H9 (cell line): ENCODE data around the gene TMEM156. TPM values are rescaled to one million over a fixed set of nuclear protein-coding genes. Genes with fewer than 3 reads are reported as not detected.

Experiments used
- DNase-seq: peaks from one replicate; pipeline ENCODE4 v3.0.0-alpha.2; 2017
- H2AFZ ChIP-seq: one replicate; pipeline ENCODE4 v1.6.1; 2013; ENCODE audit warnings: mild to moderate bottlenecking, low read length, control low read depth, moderate library complexity
- H2AK5ac ChIP-seq: 2 replicates; pipeline ENCODE4 v1.6.1; 2013; ENCODE audit warnings: low read length, control low read depth, mixed read lengths; ENCODE audit not compliant: insufficient read length
- H2BK120ac ChIP-seq: one replicate; pipeline ENCODE4 v1.6.1; 2013; ENCODE audit warnings: low read depth, mild to moderate bottlenecking, low read length, control low read depth, inconsistent platforms; ENCODE audit not compliant: poor library complexity, severe bottlenecking
- H2BK12ac ChIP-seq: 2 replicates; pipeline ENCODE4 v1.6.1; 2013; ENCODE audit warnings: low read length, control low read depth, mixed read lengths, low read depth; ENCODE audit not compliant: insufficient read length
- H2BK15ac ChIP-seq: 2 replicates; pipeline ENCODE4 v1.6.1; 2013; ENCODE audit warnings: low read depth, low read length, control low read depth
- H2BK20ac ChIP-seq: one replicate; pipeline ENCODE4 v1.6.1; 2013; ENCODE audit warnings: low read depth, mild to moderate bottlenecking, low read length, control low read depth, inconsistent platforms; ENCODE audit not compliant: poor library complexity, severe bottlenecking
- H2BK5ac ChIP-seq: 2 replicates; pipeline ENCODE4 v1.6.1; 2013; ENCODE audit warnings: low read length, control low read depth, mixed read lengths; ENCODE audit not compliant: insufficient read length
- H3K14ac ChIP-seq: 2 replicates; pipeline ENCODE4 v1.6.1; 2013; ENCODE audit warnings: low read length, control low read depth; ENCODE audit not compliant: insufficient read depth
- H3K18ac ChIP-seq: 2 replicates; pipeline ENCODE4 v1.6.1; 2013; ENCODE audit warnings: low read depth, mild to moderate bottlenecking, mixed read lengths, low read length, control low read depth; ENCODE audit not compliant: insufficient read length
- H3K23ac ChIP-seq: 2 replicates; pipeline ENCODE4 v1.6.1; 2013; ENCODE audit warnings: low read length, control low read depth, mixed read lengths, low read depth; ENCODE audit not compliant: insufficient read length
- H3K23me2 ChIP-seq: 2 replicates; pipeline ENCODE4 v1.6.1; 2013; ENCODE audit warnings: low read depth, mild to moderate bottlenecking, mixed read lengths, low read length, control low read depth; ENCODE audit not compliant: insufficient read length, poor library complexity, severe bottlenecking
- H3K27ac ChIP-seq: 2 replicates; pipeline ENCODE4 v1.5.1; 2013; ENCODE audit warnings: low read length, control low read depth, mixed read lengths, low read depth; ENCODE audit not compliant: insufficient read length
- H3K27me3 ChIP-seq: 2 replicates; pipeline ENCODE4 v1.6.1; 2013; ENCODE audit warnings: low read length, control low read depth, inconsistent platforms; ENCODE audit not compliant: insufficient read depth
- H3K4ac ChIP-seq: 2 replicates; pipeline ENCODE4 v1.6.1; 2013; ENCODE audit warnings: low read depth, mild to moderate bottlenecking, control low read depth, inconsistent platforms, low read length, moderate library complexity
- H3K4me1 ChIP-seq: 2 replicates; pipeline ENCODE4 v1.6.1; 2013; ENCODE audit warnings: low read length, control low read depth, inconsistent platforms; ENCODE audit not compliant: insufficient read depth
- H3K4me2 ChIP-seq: 2 replicates; pipeline ENCODE4 v1.6.1; 2013; ENCODE audit warnings: low read length, control low read depth, mixed read lengths; ENCODE audit not compliant: insufficient read length, insufficient read depth
- H3K56ac ChIP-seq: 2 replicates; pipeline ENCODE4 v1.6.1; 2013; ENCODE audit warnings: low read depth, mild to moderate bottlenecking, mixed read lengths, low read length, control low read depth; ENCODE audit not compliant: insufficient read length
- H3K79me1 ChIP-seq: 2 replicates; pipeline ENCODE4 v1.6.1; 2013; ENCODE audit warnings: low read depth, mild to moderate bottlenecking, moderate library complexity, low read length, control low read depth, inconsistent platforms; ENCODE audit not compliant: insufficient read depth, poor library complexity, severe bottlenecking
- H3K79me2 ChIP-seq: 2 replicates; pipeline ENCODE4 v1.6.1; 2013; ENCODE audit warnings: low read length, control low read depth, inconsistent platforms; ENCODE audit not compliant: insufficient read depth
- H3K9ac ChIP-seq: 2 replicates; pipeline ENCODE4 v1.6.1; 2013; ENCODE audit warnings: low read length, control low read depth, mixed read lengths; ENCODE audit not compliant: insufficient read length; ENCODE audit errors: extremely low read depth
- H3K9me3 ChIP-seq: one replicate; pipeline ENCODE4 v1.6.1; 2013; ENCODE audit warnings: low read depth, low read length, inconsistent platforms; ENCODE audit not compliant: control insufficient read depth
- H3T11ph ChIP-seq: one replicate; pipeline ENCODE4 v1.6.1; 2013; ENCODE audit warnings: mild to moderate bottlenecking, low read length, control low read depth, inconsistent platforms
- H4K20me1 ChIP-seq: one replicate; pipeline ENCODE4 v1.6.1; 2013; ENCODE audit not compliant: control insufficient read depth, insufficient read length, insufficient read depth
- H4K5ac ChIP-seq: 2 replicates; pipeline ENCODE4 v1.6.1; 2013; ENCODE audit warnings: low read depth, mild to moderate bottlenecking, mixed read lengths, low read length, control low read depth; ENCODE audit not compliant: insufficient read length
- H4K8ac ChIP-seq: replicated peaks from 2 replicates; pipeline ENCODE4 v1.6.1; 2013; ENCODE audit warnings: low read length, control low read depth, mixed read lengths, low read depth; ENCODE audit not compliant: insufficient read length
- H4K91ac ChIP-seq: 2 replicates; pipeline ENCODE4 v1.6.1; 2013; ENCODE audit warnings: low read depth, mild to moderate bottlenecking, moderate library complexity, mixed read lengths, low read length, control low read depth; ENCODE audit not compliant: insufficient read length
- H3K27ac Mint-ChIP-seq, 3 experiments: 2 replicates in 2 of 3; 3 replicates in 1 of 3; pipeline ENCODE4 v1.8.0; 2020 to 2021; ENCODE audit warnings: mixed read lengths in 3 of 3, mild to moderate bottlenecking in 1 of 3, moderate library complexity in 1 of 3
- H3K27me3 Mint-ChIP-seq: 2 replicates; pipeline ENCODE4 v1.8.0; 2021; ENCODE audit warnings: low read depth, mild to moderate bottlenecking, moderate library complexity, mixed read lengths
- H3K36me3 Mint-ChIP-seq, 3 experiments: 2 replicates in 2 of 3; 3 replicates in 1 of 3; pipeline ENCODE4 v1.8.0; 2020 to 2021; ENCODE audit warnings: low read depth in 3 of 3, mixed read lengths in 3 of 3; ENCODE audit not compliant: insufficient read depth in 1 of 3
- H3K4me1 Mint-ChIP-seq, 2 experiments: 2 replicates each; pipeline ENCODE4 v1.8.0; 2020; ENCODE audit warnings: mixed read lengths in 2 of 2
- H3K4me3 Mint-ChIP-seq, 2 experiments: 2 replicates in 1 of 2; 3 replicates in 1 of 2; pipeline ENCODE4 v1.8.0; 2020 to 2021; ENCODE audit warnings: mild to moderate bottlenecking in 2 of 2, mixed read lengths in 2 of 2, moderate library complexity in 1 of 2
- H3K9me3 Mint-ChIP-seq, 2 experiments: 2 replicates in 1 of 2; 3 replicates in 1 of 2; pipeline ENCODE4 v1.8.0; 2020; ENCODE audit warnings: mild to moderate bottlenecking in 2 of 2, mixed read lengths in 2 of 2, moderate library complexity in 1 of 2
- WGBS: extraction: QIAGEN DNeasy Blood & Tissue Kit; methylation state at CpG from one replicate; pipeline ENCODE4 v1.1.7; 2013; ENCODE audit warnings: missing lambda C conversion rate, low lambda C conversion rate, mixed read lengths; ENCODE audit not compliant: insufficient read length; ENCODE audit errors: extremely low coverage; 5-methylcytosine and 5-hydroxymethylcytosine counted together
- total RNA-seq: library from RNA; stranded (reverse); gene quantifications from 2 replicates; pipeline ENCODE4 v1.2.1, GENCODE V29; 2021
- TF ChIP-seq, protein P1 (sequence below): fragments of 200-600 bp; sonication (generic); conservative IDR thresholded peaks from 3 replicates; pipeline ENCODE4 v1.8.0; 2021; ENCODE audit warnings: antibody characterized with exemption, mild to moderate bottlenecking

TMEM156 gene
- total RNA-seq, 1 experiment from 2014 or later = not detected

GRCh38 chr4:39043861-39044363 lies 11.7 kb upstream of the TMEM156 start:
- peaks cover 0 to 2% (median 0%) of the 10 kb centered on the region in 3 experiments; a peak in 1 of 7 replicates for H3K36me3 Mint-ChIP-seq

More at GRCh38 chr4:39043861-39044363, 11.7 kb upstream of the TMEM156 start:
- Histone ChIP-seq H3T11ph (no peak overlapping the region), H3K23me2 (peaks cover 5% of the 10 kb centered on the region), H3K9ac (peak overlapping the region; percentile 68), H3K79me2 (no peaks in the 10 kb centered on the region), H3K23ac (no peak overlapping the region), H2BK15ac (no peak overlapping the region), H4K8ac (no peak overlapping the region), H4K91ac (no peak overlapping the region), H4K5ac (no peak overlapping the region), H3K79me1 (no peaks in the 10 kb centered on the region), H2BK20ac (no peak overlapping the region), H3K18ac (no peak overlapping the region), H3K56ac (no peak overlapping the region), H2BK12ac (no peak overlapping the region), H3K27ac (no peak overlapping the region), H4K20me1 (no peaks in the 10 kb centered on the region), H3K27me3 (no peaks in the 10 kb centered on the region), H2BK5ac (no peak overlapping the region), H3K4me1 (peaks cover 2% of the 10 kb centered on the region; the same call in 1 of the 2 replicates), H3K9me3 (no peaks in the 10 kb centered on the region), H2BK120ac (no peak overlapping the region), H2AK5ac (no peak overlapping the region), H3K4me2 (peak overlapping the region; percentile 72), H2AFZ (peak overlapping the region; percentile 86), H3K14ac (no peak overlapping the region), H3K4ac (no peak overlapping the region)
- Mint-ChIP-seq H3K4me3 (peak overlapping the region; percentile 81 to 92), H3K4me1 (peaks cover 22 to 24% of the 10 kb centered on the region in 2 experiments), H3K9me3 (no peaks in the 10 kb centered on the region; a peak in 1 of 5 replicates), H3K27me3 (no peaks in the 10 kb centered on the region), H3K27ac (peak overlapping the region; percentile 2 to 93 (median 91); a peak in 4 of 7 replicates)
- DNase-seq = no peak
- TF ChIP-seq, protein P1, sequence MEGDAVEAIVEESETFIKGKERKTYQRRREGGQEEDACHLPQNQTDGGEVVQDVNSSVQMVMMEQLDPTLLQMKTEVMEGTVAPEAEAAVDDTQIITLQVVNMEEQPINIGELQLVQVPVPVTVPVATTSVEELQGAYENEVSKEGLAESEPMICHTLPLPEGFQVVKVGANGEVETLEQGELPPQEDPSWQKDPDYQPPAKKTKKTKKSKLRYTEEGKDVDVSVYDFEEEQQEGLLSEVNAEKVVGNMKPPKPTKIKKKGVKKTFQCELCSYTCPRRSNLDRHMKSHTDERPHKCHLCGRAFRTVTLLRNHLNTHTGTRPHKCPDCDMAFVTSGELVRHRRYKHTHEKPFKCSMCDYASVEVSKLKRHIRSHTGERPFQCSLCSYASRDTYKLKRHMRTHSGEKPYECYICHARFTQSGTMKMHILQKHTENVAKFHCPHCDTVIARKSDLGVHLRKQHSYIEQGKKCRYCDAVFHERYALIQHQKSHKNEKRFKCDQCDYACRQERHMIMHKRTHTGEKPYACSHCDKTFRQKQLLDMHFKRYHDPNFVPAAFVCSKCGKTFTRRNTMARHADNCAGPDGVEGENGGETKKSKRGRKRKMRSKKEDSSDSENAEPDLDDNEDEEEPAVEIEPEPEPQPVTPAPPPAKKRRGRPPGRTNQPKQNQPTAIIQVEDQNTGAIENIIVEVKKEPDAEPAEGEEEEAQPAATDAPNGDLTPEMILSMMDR = no peak
- no CpG with 5 or more reads among the region's 8 CpGs for WGBS
